ENCODE measurements around the gene KRT79. TPM values are rescaled to one million over a fixed set of nuclear protein-coding genes. Genes with fewer than 3 reads are reported as not detected.

The KRT79 gene
- total and polyA plus RNA-seq, 7 donors, result 0.03 to 0.05 TPM; not detected in 5

DNA sequence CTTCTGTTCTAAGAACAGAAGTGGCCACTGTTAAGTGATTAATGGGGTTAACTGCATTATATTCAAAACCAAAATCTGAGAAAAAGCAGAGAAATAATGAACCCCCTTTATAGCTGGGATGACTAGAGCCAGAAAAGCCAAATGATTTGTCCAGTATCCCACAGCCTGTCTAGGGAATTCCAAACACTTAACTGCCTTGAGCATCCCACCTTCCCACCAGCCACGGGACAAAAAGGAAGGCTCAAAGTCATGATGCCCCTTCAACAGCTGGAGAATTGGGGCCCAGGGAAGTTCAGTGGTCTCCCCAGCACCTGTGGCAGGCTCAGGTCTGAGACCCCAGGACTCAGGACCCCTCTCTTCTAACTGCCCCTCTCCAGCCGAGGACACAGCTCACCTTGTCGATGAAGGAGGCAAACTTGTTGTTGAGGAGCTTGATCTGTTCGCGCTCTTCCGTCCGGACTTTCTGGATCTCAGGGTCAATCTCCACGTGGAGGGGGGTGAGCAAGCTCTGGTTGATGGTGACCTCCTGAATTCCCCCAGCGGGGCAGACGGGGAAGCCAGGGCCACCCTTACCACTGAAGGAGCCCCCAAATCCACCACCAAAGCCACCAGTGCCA is 20.8 kb downstream of the KRT79 start:
- no peak overlapping the region for H3K27ac ChIP-seq
- H3K4me3 ChIP-seq, result no peak overlapping the region
- no peak for ATAC-seq
- no peaks in the 10 kb centered on the region for H3K9me3 ChIP-seq
- DNase-seq, result no peak
- TF ChIP-seq, protein P1, sequence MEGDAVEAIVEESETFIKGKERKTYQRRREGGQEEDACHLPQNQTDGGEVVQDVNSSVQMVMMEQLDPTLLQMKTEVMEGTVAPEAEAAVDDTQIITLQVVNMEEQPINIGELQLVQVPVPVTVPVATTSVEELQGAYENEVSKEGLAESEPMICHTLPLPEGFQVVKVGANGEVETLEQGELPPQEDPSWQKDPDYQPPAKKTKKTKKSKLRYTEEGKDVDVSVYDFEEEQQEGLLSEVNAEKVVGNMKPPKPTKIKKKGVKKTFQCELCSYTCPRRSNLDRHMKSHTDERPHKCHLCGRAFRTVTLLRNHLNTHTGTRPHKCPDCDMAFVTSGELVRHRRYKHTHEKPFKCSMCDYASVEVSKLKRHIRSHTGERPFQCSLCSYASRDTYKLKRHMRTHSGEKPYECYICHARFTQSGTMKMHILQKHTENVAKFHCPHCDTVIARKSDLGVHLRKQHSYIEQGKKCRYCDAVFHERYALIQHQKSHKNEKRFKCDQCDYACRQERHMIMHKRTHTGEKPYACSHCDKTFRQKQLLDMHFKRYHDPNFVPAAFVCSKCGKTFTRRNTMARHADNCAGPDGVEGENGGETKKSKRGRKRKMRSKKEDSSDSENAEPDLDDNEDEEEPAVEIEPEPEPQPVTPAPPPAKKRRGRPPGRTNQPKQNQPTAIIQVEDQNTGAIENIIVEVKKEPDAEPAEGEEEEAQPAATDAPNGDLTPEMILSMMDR (IDR thresholded peaks at IDR 0.05), result no peak
- intact Hi-C loops (cut with DNase I), result no loop called here
- H3K4me1 ChIP-seq, result no peaks in the 10 kb centered on the region
- 81 to 91% (median 87%) methylated on average over 10 of the region's 10 CpGs for WGBS, 3 donors
- no peaks in the 10 kb centered on the region for H3K36me3 ChIP-seq (ENCODE audit: insufficient read depth in 1 of 2, low read depth in 1 of 2)
- peaks cover 0 to 9% (median 2%) of the 10 kb centered on the region in 3 donors for H3K27me3 ChIP-seq (ENCODE audit: insufficient read depth in 3 of 3, low read length in 2 of 3)

DNA sequence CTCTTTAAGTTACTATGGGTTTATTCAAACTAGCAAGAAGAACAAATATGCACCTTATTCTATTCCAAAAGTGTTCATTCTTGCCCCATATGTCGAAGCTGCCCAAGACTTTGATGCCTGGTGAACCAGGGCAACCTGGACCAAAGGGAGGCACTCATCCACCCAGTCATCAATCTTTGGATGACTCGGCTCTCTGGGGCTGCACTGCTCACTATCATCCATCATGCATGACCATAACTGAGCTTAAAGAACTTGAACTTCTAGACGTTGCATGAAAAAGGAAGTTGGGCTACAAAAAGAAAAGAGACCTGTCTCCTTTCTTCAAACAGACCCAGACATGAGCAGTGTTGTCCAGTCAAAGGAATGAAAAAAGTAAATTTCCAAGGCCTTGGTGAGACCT is 21.4 kb downstream of the KRT79 start:
- TF ChIP-seq, protein P1 (IDR thresholded peaks at IDR 0.05), result no peak
- Histone ChIP-seq H3K4me3 (no peak overlapping the region), H3K27ac (no peak overlapping the region), H3K27me3 (ENCODE audit: insufficient read depth in 3 of 3, low read length in 2 of 3) (peaks cover 0 to 8% (median 0%) of the 10 kb centered on the region in 3 donors), H3K36me3 (ENCODE audit: insufficient read depth in 1 of 2, low read depth in 1 of 2) (no peaks in the 10 kb centered on the region), H3K4me1 (no peaks in the 10 kb centered on the region), H3K9me3 (no peaks in the 10 kb centered on the region)
- intact Hi-C loops (cut with DNase I), result no loop called here
- WGBS, 3 donors, result 51 to 54% (median 54%) methylated on average over 3 of the region's 3 CpGs
- DNase-seq (no peak), ATAC-seq (no peak)

DNA sequence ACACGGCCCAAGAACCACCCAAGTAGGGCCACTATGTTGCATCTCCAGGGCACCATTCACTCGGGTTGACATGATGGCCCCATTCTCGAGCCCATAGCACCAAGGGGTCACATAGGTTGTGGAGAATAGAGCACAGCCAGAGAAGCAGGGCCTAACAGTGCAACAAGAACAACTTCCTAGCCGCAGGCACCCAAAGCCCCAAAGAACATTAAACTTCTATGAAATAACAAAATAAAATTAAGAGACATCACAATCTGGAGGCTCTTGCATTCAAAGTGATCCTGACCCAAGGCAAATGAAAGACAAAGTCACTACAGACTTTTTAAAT is 22.1 kb downstream of the KRT79 start:
- WGBS, 3 donors, result 62 to 68% (median 66%) methylated on average over 4 of the region's 4 CpGs
- no peak overlapping the region for H3K27ac ChIP-seq
- no peak for DNase-seq

DNA sequence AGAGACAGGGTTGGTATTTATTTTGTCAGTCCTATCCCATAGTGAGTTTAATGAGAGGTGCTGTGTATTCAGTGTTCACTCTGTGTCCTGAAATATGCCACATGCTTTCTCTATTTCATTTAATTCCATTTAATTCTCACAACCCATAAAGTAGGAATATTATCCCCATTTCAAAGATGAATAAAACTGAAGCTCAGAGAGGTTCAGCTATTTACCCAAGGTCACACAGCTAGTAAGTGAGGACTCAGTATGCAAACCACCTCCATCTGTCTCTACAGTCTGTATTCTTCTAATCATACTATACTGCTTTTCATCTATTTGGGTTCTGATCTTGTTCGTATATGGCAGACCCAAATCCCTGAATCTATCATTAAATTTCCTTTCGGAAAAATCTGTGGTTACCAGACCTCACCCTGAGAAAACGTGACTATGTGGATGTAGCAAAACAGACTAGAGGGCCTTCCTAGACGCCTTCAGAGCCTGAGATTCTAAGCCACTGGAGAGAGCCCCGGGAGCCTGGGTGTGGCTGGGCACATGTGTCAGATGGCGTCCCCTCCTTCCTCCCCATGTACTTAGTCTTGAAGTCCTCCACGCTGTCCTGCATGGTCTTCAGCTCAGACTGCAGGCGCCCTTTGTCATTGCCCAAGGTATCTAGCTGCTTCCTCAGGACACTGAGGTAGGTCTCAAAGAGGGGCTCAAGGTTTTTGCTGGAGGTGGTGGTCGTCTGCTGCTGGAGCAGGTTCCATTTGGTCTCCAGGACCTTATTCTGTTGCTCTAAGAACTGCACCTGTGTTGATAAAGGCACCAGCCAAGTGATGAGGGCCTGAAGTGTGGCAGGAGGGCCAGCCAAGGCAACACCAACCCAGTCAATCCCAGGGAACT is 22.7 kb downstream of the KRT79 start:
- peaks cover 0 to 7% (median 0%) of the 10 kb centered on the region in 3 donors for H3K27me3 ChIP-seq (ENCODE audit: insufficient read depth in 3 of 3, low read length in 2 of 3)
- no peak overlapping the region for H3K27ac ChIP-seq
- WGBS, 3 donors, result 73 to 79% (median 76%) methylated on average over 9 of the region's 9 CpGs
- no peaks in the 10 kb centered on the region for H3K36me3 ChIP-seq (ENCODE audit: insufficient read depth in 1 of 2, low read depth in 1 of 2)
- H3K4me1 ChIP-seq, result no peaks in the 10 kb centered on the region
- ATAC-seq (no peak), DNase-seq (no peak)
- no peak overlapping the region for H3K4me3 ChIP-seq
- TF ChIP-seq, protein P1 (IDR thresholded peaks at IDR 0.05), result no peak
- intact Hi-C loops (cut with DNase I), result no loop called here
- no peaks in the 10 kb centered on the region for H3K9me3 ChIP-seq

More for the DNA sequence above, 22.1 kb downstream of the KRT79 start:
- H3K27me3 ChIP-seq (ENCODE audit: insufficient read depth in 3 of 3, low read length in 2 of 3), result peaks cover 0 to 7% (median 0%) of the 10 kb centered on the region in 3 donors
- H3K36me3 ChIP-seq (ENCODE audit: insufficient read depth in 1 of 2, low read depth in 1 of 2), result no peaks in the 10 kb centered on the region
- H3K9me3 ChIP-seq, result no peaks in the 10 kb centered on the region
- ATAC-seq, result no peak
- TF ChIP-seq, protein P1 (IDR thresholded peaks at IDR 0.05), result no peak
- H3K4me3 ChIP-seq, result no peak overlapping the region
- intact Hi-C loops (cut with DNase I), result no loop called here
- no peaks in the 10 kb centered on the region for H3K4me1 ChIP-seq

Data from psoas muscle (tissue), 8 donors.